ENCODE data around the gene SLC4A5.
"Not testable (repeated sequence)": the region's sequence is repeated elsewhere in the genome, so short reads cannot be mapped to it uniquely, and the experiment has no call there.

SLC4A5 gene

DNA sequence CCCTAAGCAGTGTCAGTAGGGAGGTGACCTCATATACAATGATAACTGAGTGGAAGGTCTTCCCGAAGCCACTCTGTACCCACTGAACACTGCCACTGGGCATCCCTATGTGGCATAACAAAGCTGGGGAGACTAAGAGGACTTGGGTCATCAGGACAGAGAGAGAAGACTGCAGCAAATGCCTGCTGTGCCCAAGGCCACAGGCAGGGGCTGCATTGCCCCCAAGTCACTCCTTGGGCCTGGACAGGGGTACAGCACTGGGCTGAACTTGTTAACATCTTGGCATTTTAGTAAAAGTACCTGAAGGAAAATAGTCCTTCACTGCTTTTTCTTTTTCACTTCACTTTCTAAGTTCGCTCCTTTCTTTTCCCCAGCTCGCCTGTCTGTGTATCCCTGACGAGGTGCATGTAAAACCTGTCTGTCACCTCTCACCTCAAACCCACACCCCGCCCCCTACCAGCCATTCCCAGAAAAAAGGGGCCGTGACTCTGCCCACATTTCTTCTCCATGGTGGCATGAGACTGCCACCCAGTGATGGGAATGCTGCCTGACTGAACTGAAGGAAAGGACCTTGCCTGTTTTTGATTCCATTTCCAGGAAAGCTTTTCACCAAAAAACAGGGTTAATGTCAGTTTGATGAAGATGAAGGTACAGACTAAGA lies 81.9 kb downstream of the SLC4A5 start:
- DNase-seq = no peak

DNA sequence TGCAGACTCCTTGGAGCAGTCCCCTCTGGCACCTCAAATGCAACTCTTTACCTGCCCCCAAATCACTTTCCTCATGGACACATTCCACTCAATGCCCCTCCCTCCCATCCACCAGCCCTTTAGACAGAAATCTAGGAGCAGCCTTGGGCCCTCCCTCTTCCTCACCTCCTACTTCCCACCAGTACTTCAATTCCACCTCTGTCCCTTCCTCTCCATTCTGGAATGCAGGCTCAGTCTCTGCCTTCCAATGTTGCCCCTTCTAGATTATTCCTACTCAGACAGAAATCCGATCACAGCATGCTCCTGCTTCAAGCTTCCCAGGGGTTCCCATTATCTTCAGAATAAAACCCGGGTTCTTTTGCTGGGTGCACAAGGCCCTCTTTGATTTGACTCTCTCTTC lies 82.7 kb downstream of the SLC4A5 start:
- no peak for DNase-seq

DNA sequence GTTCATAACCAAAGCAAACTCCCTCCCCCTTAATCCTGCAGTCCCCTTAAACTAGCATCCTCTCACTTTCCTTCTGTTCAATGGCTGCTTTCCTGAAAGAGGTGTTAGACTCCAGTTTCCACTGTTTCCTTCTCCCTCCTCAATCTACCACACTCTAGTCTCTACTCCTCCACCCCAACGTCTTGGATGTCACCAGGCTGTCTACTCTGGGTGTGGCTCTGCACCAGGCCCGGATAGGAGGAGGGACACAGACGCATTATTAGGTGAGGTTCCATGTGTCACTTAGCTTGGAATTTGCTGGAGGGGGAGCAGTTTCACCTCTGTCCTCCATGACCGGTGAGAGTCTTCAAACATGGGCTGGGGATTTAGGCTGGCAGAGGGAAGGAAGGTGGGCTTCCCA lies 83.5 kb downstream of the SLC4A5 start:
- no peak for DNase-seq

DNA sequence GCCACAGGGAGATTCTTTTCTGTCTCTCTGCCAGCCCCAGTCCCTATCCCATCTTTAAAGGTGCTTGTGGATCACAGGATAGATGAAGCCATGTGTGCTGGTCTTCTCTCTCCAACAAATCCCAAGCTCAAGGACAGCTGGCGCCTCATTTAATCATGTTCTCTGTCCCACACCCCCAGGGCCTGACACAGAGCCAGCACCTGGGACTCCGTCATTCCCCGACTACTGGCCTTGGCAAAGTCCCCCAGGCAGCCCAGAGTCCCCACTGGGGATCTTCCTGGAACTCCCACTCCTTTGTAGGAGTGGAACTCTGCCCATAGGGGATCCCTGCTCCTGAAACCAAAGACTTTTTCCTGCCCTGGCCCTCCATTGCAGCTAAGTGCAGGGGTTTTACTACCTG lies 84.0 kb downstream of the SLC4A5 start:
- no peak for DNase-seq

DNA sequence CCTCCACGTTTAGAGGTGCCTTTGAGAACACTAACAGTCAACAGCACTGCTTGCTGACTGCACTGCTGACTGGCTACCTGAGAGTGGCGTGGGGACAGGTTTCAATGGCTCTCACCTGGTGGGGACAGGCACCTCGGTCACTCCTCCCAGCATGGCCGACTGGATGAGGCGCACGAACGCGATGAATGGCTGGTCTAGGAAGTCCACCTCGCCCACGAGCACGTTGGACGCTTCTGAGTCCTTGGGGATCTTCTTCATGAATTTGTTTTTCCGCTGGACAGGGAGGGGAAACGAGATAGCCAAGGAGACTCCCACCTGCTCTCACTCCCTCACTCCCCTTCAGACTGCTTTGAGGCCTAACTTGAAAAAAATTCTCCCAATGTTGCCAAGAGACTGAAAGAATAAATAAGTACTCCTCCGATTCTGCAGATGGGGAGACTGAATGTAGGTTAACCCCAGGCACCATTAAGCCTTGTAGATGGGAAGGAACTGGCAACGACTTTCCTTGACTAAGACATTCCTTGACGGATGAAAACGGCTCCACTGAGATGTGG lies 87.5 kb downstream of the SLC4A5 start:
- DNase-seq = no peak

DNA sequence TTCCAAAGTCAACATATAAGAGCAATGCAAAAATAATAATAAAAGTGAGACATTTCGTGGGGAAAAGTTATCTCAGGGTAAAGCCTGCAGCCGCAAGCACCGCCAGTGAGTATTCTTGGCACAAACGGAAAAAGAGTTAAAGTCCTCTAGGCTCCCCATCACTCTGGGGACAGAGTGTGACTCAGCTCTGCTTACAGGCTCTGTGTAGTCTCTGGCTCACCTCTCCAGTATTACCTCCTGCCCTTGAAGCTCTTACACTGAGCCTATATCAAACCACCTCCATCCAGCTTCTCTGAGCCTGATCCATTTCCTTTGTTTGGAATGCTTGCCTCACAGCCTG lies 89.3 kb downstream of the SLC4A5 start:
- no peak for DNase-seq

DNA sequence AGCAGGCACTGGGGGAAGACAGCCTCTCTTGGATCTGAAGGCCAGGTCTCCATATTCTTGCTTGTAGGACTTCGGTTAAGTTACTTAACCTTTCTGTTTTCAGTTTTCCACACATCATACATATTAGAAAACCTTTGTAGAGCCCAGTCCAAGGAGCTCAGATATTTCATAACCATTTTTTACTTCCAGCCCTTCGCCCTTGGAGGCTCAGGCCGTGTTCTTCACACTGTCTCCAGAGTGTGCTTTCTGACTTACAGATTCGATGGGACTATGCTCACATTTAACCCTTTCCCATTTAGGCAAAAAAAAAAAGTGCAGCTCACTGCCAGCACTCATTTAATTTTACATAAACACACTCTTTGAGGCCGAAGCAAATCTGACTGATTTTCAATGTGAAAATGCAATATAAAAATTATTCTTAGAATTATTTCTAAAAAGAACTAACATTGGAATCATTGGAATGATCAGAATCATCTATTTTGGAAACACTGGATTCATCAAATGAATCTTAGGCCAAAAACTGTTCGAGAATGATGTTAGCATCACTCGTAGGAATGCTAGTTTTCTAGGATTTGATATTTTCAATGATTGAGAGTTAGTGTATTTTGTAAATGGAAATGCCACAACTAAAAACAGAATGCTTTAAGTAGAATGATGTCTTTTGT lies 89.8 kb downstream of the SLC4A5 start:
- no peak for DNase-seq

DNA sequence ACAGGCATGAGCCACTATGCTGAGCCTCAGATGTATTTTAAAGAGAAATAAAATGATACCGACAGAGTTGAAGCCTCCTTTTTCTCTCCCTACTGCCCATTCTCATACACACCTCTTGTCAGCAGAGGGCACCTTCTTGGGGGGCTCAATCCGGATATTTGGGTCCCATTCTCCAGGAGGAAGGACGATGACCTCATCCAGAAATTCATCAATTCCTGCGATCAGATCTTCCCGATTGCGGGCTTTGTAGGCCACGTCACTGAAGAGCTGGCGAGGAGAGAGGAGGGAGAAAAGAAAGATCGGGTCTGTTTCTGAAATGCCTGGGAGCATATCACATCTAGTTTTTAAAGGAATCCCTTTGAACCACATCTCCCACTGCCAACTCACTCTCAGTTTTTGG lies 90.4 kb downstream of the SLC4A5 start:
- no peak for DNase-seq

DNA sequence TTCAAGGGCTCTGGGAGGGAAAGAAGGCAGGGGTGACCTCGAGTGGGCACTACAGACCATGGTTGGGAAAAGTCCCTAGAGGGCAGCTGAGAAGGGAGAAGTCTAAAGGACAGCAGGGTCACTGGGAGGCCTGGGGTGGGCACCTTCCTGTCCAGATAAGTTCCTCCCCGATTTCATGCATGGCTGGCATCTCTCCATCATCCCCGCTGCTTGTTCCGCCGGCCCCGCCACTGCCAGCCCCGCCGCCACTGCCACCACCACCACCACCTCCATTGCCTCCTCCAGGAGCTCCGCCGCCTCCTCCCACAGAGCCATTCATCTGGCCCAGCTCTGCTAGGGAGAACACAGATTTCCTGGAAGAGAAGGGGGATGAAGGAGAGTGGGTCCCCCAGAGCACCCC lies 91.2 kb downstream of the SLC4A5 start:
- DNase-seq = no peak

DNA sequence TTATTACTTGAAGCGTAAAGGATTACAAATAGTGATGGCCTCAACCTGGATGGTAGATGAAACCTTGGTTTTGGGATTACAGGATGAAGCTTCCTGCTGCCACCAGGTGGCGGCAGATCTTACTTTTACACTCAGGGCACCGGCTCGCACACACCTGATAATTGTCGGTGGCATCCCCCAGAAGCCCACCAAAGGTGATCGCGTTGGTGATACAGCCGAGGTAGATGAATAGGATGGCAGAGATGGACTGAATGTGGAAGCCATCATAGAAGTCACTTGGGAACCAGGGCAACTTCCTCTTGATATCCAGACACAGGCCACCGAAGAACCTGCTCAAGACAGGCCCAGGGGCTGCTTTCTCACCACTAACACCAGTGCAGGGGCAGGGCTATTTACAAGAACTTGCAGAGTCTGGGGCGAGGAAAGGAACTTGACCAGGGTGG lies 93.0 kb downstream of the SLC4A5 start:
- DNase-seq = peak; percentile 67

DNA sequence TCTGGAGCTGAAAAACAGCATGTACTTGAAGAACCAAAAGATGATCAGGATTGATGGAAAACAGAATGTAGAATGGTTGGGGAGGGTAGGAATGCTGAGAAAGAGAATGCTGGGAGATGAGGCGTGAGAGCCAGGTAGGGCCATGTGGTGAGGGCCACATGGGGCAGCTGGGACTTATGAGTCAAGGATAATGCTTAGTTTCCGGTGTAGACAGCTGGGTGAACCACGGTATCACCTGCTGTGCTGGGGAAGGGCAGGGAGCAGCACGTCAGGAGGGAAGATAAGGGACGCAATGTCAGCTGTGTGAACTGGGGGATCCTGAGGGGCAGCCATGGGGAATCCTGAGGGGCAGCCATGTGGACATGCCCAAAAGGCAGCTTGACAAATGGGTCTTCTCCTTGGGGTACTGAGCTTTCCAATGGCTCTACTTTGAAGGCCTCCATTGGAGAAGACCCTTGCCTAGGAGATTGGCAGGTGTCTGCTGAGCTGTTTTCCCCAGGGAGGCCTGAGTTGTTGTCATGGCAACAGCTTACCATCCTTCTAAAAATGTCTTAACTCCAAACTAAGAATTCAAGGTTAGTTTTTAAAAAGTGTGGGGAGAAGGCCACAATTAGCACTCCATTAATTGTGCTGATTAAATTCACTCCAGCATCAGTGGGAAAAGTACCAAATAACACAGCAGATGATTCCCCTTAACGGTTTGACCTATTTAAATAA lies 93.7 kb downstream of the SLC4A5 start:
- no peak for DNase-seq

DNA sequence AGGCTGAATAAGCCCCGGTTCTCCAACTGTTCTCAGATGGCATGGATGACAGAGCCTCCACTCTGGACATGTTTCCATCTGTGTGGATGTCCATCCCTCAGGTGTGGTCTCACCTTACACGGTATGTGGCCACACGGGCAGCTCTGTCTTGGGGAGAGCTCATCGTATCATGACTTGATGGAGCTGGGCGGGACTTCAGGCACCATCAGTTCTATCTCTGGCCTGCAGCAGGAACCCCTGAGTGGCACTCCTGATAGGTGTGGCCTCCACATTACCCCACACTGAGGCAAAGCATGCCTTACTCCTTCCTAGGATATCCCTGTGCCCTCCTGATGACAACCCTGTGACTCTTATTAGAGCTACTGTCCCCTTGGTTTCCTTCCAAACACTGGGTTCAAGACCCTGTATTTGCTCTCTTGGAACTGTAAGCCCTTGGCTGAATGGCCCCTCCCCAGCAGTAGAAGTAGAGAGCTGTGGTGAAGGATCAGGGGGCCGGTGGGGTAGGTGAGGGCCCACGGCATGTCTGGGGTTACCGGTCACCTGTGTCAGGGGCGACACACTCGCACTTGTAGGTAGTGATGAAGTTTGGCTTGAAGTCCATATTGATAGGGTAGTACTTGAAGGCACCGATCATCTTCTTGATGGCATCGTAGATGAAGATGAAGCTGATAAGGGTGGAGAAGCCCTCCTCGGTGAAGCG lies 96.6 kb downstream of the SLC4A5 start:
- no peak for DNase-seq

DNA sequence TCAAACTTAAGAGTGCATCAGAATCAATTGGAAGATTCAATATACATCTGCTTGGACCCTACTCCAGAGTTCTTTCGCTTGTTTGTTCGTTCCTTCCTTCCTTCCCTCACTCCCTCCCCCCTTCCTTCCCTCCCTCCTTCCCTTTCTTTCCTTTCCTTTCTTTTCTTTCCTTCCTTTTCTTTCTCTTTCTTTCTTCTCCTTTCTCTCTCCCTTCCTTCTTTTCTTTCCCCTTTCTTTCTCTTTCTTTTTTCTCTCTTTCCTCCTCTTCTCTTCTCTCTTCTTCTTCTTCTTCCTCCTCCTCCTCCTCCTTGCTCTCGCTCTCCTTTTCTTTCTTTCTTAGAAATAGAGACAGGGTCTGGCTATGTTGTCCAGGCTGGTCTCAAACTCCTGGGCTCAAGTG lies 98.9 kb downstream of the SLC4A5 start:
- DNase-seq = no peak

DNA sequence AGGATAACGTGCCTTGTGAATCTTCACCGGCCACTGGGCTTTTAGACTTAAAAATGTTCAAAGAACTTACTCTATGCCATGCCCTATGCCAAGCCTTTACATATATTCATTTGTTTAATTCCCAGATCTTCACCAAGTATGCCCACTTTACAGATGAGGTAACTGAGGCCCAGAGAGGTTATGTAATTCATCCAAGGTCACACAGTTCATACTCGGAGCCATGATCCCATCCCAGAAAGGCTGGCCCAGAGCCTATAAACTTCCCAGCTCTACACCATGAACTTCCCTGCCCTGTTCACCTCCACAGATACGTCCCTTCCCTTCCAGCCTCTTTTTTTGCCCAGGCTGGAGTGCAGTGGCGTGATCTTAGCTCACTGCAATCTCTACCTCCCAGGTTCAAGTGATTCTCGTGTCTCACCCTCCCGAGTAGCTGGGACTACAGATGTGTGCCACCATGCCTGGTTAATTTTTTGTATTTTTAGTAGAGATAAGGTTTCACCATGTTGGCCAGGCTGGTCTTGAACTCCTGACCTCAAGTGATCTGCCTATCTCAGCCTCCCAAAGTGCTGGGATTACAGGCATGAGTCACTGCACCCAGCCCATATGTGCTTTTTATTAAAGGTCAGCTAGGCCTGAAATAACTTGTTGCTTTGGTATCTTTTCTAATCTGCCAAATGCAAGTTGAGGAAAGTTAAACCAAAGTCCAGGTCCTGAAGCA lies 100.7 kb downstream of the SLC4A5 start:
- DNase-seq = no peak

DNA sequence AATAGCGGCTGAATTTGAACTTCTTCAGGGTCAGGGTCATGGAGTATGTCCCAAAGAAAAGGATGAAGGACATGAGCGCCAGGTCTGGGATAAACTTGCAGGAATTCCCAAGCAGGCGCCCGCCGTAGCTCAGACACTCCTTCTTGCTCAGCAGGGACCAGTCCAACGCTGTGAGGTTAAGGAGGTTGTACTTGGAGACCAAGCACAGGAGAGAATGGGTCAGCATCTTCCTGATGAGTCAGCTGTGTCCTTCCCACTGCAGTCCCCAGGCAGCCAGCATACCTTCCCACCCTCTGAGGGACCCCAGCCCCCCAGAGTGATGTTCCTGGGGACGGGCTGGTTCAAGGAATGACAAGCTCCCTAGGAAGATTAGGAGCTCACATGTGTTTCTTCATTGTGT lies 103.9 kb downstream of the SLC4A5 start:
- DNase-seq = no peak

DNA sequence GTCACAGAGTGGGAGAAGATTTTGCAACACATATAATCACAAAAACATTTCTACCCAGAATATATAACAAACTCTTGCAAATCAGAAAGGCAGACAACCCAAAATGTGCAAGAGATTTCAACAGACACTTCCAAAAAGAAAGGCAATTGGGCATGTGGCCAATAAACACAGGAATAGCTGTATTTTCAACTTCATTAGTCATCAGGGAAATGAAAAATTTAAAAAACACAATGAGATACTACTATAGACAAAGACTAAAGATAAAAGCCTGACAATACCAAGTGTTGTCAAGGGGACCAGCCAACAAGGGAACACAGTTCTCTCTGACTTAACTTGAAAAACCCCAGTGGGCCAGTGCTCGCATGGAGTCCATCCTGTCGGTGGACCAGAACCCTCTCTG lies 104.3 kb downstream of the SLC4A5 start:
- DNase-seq = no peak

DNA sequence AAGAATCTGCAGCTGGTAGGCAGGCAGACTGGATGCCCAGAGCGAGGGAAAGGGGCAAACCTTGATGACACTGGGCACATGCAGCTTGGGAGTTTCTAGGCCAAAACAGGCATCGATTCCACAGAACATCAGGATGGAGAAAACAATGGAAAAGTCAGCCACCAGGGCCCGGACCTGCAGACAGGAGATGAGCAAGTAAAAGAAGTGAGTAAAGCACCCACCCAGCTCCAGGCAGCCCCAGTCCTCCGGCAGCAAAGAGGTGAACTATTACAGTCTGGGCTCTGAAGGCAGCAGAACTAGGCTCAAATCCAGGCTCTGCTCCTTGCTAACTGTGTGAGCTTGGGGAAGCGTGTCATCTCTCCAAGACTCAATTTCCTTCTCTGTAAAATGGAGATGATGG lies 108.2 kb downstream of the SLC4A5 start:
- no peak for DNase-seq

DNA sequence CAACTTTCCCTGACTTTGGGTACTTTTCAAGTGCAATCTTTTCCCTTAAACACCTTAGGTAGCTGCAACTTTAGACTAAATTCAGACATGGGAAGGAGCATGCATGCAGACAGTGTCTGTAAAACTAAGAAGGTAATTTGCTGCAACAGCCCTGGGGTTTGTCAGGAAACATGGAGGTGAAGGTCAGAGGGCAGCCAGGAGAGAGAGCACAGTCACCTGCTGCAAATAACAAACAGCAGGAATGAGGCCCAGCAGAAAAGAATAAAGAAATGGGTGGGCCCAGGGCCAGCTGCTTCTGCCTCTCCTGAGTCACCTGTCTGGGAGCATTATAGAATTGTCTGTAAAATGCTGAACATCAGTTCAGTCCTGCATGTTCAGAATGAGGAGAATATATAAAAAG lies 109.6 kb downstream of the SLC4A5 start:
- DNase-seq = no peak

DNA sequence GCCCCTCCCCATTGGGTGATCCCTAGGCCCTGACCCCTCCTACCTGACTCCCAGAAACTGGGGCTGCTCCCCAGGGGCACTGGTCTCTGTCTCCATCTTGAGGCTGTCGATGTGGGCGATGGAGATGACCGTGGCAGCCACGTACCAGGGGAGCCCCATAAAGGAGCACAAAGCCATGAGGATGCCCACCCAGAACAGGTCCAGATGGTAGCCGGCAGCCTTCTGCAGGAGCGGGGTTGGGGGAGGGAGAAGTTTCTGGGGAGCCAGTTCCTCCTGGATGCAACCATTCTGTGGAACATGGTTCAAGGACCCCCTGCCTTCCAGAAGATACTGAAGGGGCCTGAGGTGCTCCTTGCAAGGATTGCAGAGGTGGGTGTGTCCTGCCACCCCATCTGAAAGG lies 110.8 kb downstream of the SLC4A5 start:
- DNase-seq = no peak

DNA sequence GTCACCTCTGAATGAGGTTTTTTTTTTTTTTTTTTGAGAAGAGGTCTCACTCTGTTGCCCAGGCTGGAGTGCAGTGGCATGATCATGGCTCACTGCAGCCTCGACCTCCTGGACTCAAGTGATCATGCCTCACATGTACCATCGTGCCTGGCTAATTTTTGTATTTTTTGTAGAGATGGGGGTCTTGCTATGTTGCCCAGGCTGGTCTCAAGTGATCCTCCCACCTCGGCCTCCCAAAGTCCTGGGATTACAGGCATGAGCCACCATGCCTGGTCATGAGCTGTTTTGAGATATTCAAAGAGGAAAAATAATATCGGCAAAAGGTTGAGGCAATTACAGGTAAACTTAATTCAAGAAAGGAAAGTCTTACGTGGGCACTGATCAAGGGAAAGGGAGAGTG lies 113.4 kb downstream of the SLC4A5 start:
- not testable (repeated sequence) for DNase-seq

DNA sequence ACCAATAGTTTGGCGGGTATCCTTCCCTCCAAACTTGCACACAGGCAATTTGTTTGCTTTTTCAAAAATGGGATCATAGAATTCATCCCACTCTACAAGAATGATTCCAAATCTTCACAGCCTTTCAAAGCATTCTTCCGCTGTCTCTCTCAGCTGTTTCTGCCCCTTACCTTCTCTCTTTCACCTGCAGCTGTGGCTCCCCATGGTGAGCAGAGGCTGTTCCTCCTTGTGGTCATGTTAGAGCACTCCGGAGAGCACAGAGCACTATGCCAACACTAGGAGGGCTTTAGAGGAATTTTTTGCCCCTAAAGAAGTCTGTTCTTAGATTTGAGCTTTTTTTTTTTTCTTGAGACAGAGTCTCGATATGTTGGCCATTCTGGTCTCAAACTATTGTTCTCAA lies 114.4 kb downstream of the SLC4A5 start:
- DNase-seq = no peak

DNA sequence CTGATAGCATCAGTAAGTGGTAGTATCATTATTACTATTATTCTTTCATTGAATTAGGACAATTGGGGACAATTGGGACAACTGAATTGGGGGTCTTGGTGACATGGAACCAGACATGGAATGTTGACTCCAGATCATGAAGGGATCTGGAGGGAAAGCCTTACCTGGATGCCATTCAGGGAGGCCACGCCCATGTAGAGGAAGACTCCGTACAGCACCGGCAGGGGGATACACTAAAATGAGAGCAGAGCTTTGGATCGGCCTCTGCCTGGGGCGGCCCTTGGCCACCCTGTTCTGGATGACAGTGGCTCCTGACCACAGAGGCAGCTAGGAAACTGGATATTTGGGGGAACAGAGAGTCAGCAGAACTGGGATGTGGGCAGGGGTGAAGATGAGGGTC lies 115.6 kb downstream of the SLC4A5 start:
- no peak for DNase-seq

DNA sequence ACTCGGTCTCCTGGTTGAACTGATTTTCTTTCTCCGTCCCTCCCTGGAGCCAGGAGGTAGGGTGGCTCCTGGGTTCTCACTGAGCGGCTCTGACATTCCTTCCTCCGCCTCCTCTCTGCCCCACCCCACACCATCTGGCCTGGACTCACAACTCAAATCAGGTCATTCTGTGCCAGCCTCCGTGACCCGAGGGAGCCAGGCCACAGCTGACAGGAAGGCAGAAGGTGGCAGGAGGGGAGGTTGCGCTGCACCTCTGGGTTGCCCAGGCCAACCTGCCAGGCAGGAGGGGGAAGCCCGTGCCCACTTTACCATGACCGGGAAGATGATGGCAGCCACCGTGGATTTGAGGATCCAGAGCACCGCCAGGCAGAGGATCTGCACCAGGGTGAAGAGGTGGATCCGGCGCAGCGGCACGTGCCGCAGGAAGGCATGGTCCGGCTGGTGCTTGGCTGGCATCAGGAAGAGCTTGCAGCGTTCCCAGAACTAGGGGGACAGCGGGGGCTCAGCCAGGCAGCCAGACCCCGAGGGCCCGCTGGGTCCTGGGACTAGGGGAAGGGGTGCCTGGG lies 116.5 kb downstream of the SLC4A5 start:
- no peak for DNase-seq

All from CD4-positive, alpha-beta T cell treated with Interleukin-12 subunit alpha and Interleukin-12 subunit beta, for 1 hour (primary cell).